Fibroblast of skin of right biceps (primary cell): ENCODE measurements around the gene SNAI3.
"Not testable (repeated sequence)": the region's sequence is repeated elsewhere in the genome, so short reads cannot be mapped to it uniquely, and the experiment has no call there.

Source experiments
- DNase-seq: peaks from one replicate; pipeline ENCODE4 v3.0.0-alpha.2; 2013

SNAI3 gene

DNA sequence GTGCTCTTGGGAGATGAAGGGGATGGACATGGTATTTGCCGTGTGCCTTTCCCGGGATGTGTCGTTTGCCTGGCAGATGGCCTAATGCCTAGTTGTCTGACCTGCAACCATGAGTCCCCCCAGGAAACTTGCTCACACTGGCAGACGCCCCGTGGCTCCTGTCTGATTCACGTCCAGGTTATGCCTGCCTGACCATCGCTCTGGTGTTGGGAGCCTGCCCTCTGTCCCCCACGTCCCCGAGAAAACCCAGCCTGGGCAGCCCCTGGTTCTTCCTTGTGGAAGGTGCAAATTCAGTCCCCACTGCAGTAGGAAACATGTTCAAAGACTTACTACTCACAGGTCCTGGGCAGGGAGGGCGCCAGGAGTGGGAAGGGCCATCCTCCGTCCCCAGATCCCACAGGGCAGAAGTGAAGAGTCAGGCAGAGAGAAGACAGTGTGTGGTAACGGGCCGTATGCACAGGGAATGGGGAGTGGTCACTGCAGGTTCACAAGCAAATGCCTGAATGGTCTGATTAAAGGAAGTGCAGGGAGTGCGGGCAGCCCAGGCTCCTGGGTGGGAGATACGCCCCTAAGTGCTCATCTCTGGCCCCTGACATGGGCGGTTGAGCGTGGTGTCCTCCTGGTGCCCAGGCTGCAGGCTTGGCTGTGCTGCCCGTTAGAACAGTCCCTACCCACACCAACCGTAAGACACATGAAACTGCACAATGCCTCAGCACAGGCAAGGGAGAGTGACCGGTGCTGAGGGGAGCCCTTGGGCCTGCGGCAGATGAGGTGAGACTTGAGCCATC lies 4.2 kb upstream of the SNAI3 start:
- no peak for DNase-seq

DNA sequence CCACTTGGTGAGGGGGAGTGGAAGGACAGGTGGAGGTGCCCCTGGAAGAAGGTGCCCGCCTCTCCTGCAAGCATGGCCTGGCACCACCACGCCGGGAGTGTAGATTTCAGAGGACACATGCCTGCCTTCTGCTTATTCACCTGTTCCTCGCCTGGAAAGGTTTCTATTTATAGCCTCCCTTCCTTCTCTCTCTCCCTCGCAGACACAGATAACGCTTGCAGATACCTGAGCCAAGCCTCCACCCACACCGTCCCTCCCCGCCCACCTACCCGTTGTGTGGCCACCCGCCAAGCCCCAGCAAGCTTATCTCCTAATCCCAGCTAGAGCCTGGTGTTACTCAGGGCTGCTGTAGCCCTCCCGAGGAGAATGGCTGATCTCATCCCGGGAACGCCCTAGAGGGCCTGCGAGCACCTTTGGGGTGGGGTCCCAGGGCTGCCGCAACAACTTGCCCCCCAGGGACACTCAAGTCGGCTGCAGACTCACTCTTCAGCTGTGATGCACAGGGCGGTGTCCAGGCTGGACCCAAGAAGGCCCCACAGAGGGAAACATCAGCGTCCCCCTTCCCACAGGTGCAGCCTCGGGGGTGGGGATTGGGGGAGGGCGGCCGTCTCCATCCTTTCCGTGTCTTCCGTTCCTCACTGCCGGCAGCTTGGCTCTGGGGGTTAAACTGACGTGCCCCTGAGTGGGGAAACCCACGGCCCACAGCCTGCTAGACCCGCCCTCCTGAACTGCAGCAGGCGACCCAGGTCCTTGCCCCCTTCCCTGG lies 1.9 kb upstream of the SNAI3 start:
- DNase-seq: no peak

DNA sequence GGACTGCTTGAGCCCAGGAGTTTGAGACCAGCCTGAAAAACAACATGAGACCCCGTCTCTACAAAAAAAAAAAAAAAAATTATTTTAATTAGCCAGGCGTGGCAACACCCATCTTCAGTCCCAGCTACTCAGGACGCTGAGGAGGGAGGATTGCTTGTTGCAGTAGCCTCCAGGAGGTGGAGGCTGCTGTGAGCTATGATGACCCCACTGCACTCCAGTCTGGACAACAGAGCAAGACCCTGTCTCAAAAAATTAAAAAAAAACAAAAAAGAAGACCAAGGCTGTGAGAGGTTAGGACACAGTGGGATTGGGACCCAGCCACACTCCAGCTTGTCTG lies 1.3 kb upstream of the SNAI3 start:
- no peak for DNase-seq

DNA sequence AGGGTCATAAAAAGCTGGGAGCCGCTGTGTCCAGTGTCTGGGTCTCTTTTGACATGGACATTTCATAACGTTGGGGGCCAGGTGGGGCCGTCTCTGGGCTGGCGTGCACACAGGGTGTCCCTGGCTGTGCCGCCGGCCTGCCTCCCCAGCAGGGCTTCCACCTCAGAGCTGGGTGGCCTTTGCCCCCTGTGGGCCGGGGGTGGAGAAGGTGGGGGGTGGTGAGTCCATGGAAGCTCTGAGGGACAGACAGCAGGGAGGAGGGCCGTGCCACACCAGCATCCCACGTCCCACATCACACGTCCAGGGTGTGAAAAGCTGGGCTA lies 908 bp upstream of the SNAI3 start:
- no peak for DNase-seq

DNA sequence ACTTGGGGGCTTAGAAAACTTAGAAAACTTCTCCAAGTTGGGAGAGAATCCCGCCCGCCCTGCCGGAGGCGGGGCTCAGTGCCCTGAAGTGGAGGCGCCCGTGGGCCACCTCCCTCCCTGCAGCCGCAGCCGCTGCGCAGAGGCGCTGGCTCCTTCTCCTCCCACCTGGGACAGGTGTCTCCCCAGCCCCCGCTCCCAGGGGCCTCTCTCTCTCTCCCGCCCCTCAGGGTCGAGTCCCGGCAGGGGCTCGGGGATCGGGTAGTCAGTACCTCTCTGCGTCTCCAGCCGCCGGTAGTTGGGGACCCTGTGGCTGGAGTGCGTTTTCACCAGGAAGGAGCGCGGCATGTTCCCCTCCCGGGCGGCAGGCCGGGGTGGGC lies 257 bp downstream of the SNAI3 start:
- no peak for DNase-seq

DNA sequence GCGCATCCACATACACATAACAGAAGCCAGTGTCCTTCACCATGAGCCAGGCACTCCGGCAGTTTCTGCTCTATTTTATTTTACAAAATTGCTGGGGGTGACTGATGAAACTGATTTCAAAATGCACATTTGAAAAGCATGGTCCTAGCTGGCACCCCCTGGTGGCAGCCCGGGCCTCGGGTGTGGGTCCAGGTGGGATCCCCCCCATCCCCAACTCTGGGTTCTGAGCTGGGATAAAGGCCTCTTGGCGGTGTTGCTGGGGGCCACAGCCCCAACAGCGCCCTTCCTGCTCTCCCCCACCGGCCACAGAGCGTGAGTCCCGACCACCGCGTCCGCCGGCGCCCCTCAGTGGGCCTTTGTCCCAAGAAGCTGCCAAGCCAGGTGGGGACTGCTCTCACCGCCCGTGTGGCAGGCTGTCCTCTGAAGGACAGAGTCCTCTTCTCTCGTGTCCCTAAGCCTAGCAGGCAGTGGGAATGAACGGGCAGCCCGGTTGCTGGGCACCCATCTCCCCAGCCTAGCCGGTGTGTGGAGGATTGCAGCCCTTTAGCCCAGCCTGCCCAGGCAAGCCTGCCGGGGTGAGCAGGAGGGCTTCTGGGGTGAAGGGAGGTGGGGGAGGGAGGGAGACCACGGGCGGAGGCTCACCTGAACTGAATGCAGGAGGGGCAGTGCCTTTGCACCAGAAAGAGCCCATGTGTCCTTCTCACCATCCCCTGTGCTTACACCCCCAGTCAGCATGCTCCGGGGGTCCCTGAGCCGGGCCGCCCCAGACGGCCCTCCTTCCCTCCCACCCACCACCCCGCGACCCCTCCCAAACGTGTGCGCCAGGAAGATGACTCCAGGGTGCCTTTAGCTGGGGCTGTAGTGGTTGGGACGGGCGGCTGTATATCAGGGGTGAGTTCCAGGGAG lies 898 bp downstream of the SNAI3 start:
- peak; percentile 55 for DNase-seq

DNA sequence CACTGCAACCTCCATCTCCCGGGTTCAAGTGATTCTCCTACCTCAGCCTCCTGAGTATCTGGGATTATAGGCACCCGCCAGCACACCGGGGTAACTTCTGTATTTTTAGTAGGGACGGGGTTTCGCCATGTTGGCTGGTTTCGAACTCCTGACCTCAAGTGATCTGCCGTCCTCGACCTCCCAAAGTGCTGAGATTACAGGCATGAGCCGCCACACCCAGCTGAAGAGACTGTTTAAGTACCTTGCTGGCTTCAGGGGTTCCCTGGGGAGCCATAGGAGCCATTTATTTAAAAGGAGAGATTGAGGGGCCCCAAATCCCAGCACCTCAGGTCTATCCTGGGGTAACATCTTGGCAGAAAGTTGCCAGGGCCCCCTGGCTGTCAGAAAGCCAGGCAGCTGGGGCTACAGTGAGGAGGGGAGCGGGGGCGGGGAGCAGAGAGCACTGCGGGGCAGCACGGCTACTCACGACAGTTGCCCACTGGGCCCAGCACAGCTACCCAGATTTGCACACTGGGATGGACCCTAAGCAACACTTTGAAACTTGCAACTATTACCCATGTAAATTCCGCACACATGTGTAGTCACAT lies 1.6 kb downstream of the SNAI3 start:
- no peak for DNase-seq

DNA sequence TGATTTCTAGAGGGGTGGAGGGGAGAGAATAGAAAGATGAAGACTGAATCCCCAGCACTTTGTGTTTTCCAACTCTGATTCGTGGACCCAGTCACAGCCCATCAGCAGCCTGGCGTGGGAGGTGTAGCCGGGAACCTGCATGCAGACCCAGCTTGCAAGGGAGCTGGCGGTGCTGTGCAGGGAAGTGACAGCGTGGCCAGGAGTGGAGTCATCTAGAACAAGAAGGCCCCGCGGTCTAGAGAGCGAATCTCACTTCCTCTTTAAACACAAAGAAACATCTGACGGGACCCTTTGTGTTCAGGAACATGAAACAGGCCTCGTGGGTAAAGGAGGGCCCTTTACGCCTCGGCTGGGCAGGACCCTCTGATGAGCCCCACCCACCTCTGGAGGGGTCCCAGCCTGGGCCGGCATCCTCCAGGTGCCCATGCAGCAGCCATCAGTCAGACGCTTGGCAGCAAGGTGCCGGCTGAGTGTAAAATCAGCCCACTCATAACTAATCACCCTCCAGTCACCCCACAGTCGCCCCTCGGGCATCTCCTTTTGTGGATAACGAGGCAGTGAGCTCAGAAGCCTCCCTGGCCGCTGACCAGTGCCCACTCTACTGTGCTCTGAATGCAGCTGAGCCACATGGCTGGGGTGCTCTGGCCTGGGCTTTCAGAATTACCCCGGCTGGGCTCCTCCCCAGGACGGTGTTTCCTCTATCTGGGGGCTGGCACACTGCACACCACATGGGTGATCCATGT lies 4.4 kb downstream of the SNAI3 start:
- no peak for DNase-seq

DNA sequence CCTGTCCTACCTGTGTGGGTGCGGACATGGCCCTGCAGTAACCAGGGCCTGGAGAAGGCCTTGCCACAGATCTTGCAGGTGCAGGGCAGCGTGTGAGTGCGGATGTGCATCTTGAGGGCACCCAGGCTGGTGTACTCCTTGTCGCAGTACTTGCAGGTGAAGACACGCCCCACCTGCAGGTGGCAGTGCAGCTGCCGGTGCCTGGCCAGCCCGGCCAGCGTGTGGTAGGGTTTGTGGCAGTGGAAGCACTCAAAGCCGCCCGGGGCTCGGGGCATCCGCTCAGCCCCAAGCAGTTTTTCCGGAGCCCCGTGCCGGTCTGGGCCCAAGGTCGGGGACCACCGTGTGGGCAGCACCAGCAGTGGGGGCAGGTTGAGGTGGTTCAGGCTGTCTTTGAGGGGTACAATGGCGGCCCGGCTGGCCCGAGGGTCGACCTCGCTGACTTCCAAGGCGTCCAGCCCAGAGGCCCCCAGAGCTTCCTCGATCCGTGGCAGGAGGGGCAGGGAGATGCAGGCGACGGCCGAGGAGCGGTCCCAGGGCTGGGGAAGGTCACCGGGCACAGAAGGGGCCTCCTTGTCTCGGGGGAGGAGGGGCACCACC lies 5.1 kb downstream of the SNAI3 start:
- DNase-seq: no peak

DNA sequence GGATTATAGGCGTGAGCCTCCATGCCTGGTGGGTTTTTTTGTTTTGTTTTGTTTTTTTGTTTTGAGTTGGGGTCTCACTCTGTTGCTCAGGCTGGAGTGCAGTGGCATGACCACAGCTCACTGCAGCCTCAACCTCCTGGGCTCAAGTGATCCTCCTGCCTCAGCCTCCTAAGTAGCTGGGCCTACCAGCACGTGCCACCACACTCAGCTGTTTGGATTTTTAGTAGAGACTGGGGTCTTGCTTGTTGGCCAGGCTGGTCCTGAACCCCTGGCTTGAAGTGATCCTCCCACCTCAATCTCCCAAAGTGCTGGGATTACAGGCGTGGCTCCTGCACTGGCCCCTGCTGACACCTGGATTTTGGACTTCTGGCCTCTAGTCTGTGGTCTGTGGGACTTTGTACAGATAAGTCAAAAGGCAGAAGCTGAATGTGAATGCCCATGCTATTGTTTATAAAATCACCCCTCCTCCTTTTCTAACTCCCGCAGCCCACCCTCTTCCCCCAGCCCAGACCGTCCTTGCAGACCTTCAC lies 5.7 kb downstream of the SNAI3 start:
- no peak for DNase-seq

DNA sequence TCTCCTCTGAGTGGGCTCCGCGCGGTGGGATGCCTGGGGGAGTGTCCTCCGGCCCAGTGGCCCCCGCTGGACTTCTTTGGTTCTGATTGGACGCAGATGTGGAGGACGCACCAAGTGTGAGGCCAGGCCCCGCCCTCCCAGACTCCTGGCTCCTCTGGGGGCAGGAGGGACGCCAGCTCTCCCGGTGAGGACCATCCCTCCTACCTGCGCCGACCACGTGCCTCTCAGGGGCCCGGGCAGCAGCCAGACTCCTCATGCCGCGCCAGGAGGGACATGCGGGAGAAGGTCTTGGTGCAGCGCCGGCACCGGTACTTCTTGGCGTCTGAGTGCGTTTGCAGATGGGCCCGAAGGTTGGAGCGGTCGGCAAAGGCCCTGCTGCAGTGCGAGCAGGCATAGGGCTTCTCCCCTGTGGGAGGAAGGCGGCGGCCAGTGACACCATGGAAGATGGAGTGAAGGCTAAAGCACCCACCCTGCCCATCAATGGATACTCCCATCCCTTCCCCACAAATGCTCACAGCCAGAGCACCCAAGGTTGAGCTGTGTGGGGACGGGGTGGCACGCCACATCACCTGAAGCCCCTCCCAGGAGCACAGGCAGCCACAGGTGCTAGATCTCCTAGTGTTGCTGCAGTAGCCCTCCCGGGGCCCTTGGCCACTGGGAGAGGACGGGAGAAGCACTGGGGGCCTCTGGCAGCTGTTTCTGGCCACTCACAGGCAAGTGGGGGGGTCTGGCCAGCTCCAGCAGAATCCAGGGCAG lies 7.9 kb downstream of the SNAI3 start:
- DNase-seq: no peak

DNA sequence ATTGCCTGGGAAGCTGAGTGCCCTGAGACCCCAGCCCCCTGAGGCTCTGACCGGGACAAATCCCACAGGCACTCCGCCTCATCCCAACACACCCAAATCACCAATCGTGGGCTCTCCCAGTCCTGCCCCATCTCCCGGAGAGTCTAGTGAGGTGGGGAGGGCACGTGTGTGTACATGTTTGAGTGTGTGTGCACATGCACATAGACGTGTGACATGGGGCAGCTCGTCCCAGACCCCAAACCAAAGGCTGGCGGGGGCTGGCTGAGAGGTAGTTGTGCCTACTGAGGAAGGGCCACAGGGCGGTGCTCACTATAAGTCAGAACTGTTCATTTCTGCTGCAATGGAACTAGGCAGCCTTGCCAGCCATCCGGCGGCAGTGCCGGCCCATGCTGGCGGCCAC lies 8.6 kb downstream of the SNAI3 start:
- DNase-seq: no peak

DNA sequence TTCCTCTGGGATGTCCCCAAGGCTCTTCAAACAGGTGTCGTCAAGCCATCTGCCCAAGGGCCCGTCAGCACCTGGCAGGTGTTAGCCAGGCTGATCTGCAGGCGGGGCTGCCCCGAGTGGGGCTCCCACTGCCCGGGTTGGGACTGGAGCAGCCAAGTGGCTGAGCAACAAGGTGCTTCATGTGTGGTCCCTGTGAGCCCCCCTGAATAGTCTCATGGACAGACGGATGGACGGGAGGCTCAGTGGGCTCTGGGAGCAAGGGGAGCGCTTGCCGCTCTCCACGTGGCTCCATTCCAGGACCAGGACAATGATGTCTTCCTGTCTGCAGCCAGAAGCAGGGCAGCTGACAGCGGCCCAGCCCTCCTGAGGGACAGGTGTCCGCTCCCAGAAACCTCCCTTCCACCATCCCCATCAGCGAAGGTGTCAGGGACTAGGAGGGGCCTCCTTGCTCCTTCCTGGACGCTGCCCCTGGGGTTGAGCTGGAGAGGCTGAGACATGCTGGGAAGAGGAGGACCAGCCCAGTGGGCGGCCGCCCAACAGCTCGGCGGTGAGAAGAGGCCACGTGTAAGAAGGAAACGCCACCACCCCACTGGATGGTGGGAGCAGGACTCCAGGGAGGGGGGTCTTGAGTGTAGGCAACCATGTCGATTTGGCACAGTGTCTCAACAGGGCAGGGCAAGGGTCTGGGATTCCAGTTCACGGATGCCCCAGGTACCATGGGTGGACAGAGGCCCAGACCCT lies 9.6 kb downstream of the SNAI3 start:
- no peak for DNase-seq

DNA sequence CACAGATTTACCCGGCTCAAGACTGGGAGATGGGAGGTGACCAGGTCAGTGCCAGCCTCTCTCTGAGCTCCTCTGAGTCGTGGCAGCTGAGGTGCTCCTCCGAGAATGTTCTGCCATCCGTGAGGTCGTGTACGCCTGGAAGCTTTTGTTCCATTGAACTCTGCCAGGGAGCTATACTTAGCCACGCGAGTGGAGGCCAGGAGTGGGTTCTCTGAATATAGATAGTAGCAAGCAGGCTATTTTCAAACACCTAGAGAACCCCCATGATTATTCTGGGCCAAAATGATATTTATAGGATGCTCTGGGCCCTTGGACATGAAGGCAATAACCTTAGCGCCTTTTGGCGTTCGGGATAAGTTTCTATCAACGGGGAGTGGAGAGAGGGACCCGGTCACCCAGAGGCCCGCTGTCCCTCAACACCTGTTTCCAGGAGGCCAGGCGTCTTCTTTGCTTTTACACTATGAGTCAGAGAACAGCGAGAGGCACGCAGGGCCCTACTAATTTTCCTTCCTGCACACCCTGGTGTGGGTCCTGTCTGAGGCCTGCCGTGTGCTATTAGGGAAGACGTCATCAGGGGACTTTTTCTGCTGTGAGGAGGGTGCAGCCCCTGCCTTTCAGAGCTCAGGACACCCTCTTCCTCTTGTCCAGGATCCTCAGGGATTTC lies 12.5 kb downstream of the SNAI3 start:
- DNase-seq: no peak

DNA sequence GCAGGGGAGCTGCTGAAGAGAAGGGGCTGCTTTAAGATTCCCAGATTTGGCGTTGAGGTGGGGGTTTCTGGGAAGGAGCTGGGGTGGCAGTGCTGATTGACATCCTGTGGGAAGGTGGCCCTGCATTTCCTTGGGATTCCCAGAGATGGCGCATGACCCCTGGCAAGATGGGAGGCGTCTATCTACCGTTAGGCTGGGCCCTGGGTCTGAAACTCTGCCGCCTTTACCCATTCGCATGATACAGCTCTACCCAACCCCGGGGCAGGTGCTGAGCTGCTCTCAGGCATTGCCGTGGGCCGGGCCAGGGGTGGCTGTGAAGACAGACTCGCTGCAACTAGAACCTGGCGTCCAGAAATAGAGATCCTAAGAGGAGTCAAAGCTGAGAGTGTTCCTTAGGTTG lies 13.5 kb downstream of the SNAI3 start:
- no peak for DNase-seq

DNA sequence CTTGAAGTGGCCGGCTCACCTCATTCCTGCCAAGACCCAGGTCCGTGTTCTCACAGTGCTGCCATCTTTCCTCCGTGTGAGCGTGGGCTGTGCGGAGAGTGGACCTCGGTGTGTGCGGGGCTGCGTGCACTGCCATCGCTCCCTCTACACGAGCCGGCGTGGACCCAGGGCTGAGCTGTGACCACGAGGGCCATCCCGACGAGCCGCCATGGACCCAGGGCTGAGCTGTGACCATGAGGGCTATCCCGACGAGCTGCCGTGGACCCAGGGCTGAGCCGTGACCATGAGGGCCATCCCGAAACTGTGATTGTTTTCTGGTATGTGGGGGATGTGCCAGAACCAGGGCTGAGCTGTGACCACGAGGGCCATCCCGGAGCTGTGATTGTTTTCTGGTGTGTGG lies 14.5 kb downstream of the SNAI3 start:
- DNase-seq: no peak

DNA sequence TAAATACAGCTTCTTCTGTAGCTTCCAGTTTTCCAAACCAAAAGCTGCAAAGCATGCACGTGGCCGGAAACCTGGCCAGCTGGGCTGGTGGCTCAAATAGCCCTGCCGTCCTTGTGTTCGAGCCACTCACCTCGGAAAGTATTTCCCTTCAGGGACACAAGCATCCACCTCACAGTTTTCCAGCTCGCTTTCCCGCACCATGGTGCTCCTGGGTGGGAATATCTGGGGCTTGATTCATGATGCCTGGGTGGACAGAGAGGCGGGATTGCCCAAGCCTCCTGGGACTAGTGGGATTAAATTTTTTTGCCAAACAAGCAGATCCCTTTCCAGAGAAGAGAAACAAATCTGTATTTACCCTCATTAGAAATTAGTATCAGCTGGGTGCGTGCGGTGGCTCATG lies 16.3 kb downstream of the SNAI3 start:
- peak; percentile 20 for DNase-seq

DNA sequence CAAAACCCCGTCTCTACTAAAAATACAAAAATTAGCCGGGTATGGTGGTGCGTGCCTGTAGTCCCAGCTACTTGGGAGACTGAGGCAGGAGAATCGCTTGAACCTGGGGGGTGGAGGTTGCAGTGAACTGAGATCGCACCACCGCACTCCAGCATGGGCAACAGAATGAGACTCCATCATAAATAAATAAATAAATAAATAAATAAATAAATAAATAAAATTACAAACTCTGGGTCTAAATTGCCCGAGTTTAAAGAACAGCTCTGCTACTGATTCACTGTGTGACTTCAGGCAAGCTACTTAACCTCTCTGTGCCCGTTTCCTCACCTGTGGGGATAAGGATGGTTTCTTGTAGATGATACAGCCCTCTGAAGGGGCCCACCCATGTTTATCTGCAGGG lies 16.8 kb downstream of the SNAI3 start:
- not testable (repeated sequence) for DNase-seq

DNA sequence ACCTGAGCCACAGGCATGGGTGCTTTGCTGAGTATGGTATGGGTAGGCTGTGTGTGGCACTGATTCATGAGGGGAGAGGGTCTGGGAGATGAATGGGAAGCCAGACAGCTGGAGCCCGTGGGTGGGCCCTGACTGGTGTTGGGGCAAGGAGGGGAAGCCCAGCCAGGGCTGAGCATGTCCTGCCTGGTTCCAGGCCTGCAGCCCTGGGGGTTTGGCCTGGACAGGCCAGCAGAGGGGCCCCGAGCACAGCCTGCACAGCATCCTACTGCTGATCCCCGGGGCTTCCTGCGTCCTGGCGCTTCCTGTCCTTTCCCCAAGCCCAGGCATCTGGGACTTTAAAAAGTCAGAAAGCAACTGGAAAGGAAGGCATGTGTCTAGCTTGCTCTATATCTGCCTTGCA lies 18.8 kb downstream of the SNAI3 start:
- no peak for DNase-seq

DNA sequence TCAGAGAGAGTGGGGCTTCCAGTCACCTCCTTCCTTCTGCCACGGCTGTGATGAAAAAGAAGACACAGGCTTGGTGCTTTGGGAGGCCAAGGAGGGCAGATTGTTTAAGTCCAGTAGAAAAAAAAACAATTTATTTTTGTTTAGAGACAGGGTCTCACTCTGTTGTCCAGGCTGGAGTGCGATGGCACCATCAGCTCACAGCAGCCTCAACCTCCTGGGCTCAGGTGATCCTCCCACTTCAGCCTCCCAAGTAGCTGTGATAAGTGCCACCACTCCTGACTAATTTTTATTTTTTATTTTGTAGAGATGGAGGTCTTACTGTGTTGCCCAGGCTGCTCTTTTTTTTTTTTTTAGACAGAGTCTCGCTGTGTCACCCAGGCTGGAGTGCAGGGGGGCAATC lies 20.7 kb downstream of the SNAI3 start:
- no peak for DNase-seq
